Measurements from ENCODE around the gene JAZF1. TPM values are rescaled to one million over a fixed set of nuclear protein-coding genes. Genes with fewer than 3 reads are reported as not detected.

The JAZF1 gene
- total RNA-seq, 1 experiment from 2014 or later: 9.1 TPM

- H3K27me3 Mint-ChIP-seq (ENCODE audit: low read depth): no peaks in the 10 kb centered on the region
- H3K4me3 Mint-ChIP-seq: no peak overlapping the region
- no peak for TF ChIP-seq CTCF (conservative IDR thresholded peaks at IDR 0.05)
- H3K4me1 Mint-ChIP-seq: peaks cover 0 to 6% of the 10 kb centered on the region in 2 experiments; a peak in 3 of 4 replicates
- Histone ChIP-seq H3K9me3 (ENCODE audit: control insufficient read depth, low read depth, low read length) (no peaks in the 10 kb centered on the region), H3T11ph (ENCODE audit: low read length) (no peak overlapping the region), H2BK12ac (ENCODE audit: insufficient read length, low read depth, low read length) (no peak overlapping the region), H4K8ac (replicated peaks; ENCODE audit: insufficient read length, low read depth, low read length) (no peak overlapping the region), H3K23me2 (ENCODE audit: insufficient read length, low read depth, low read length, poor library complexity, severe bottlenecking) (no peaks in the 10 kb centered on the region), H4K20me1 (ENCODE audit: control insufficient read depth, insufficient read depth, insufficient read length) (no peaks in the 10 kb centered on the region), H2AFZ (ENCODE audit: low read length) (no peak overlapping the region), H3K4me1 (ENCODE audit: insufficient read depth, low read length) (no peaks in the 10 kb centered on the region), H3K9ac (ENCODE audit: extremely low read depth, insufficient read length, low read length) (no peak overlapping the region), H3K79me1 (ENCODE audit: insufficient read depth, low read depth, low read length, poor library complexity, severe bottlenecking) (no peaks in the 10 kb centered on the region), H4K91ac (ENCODE audit: insufficient read length, low read depth, low read length) (no peak overlapping the region), H3K27me3 (ENCODE audit: insufficient read depth, low read length) (no peaks in the 10 kb centered on the region), H4K5ac (ENCODE audit: insufficient read length, low read depth, low read length) (no peak overlapping the region), H3K14ac (ENCODE audit: insufficient read depth, low read length) (no peak overlapping the region), H2BK5ac (ENCODE audit: insufficient read length, low read length) (no peak overlapping the region), H3K4ac (ENCODE audit: low read depth, low read length) (no peak overlapping the region), H2AK5ac (ENCODE audit: insufficient read length, low read length) (no peak overlapping the region), H3K18ac (ENCODE audit: insufficient read length, low read depth, low read length) (no peak overlapping the region), H2BK20ac (ENCODE audit: low read depth, low read length, poor library complexity, severe bottlenecking) (no peak overlapping the region), H3K79me2 (ENCODE audit: insufficient read depth, low read length) (no peaks in the 10 kb centered on the region), H2BK120ac (ENCODE audit: low read depth, low read length, poor library complexity, severe bottlenecking) (no peak overlapping the region), H3K27ac (ENCODE audit: insufficient read length, low read depth, low read length) (no peak overlapping the region), H3K4me2 (ENCODE audit: insufficient read depth, insufficient read length, low read length) (no peak overlapping the region), H2BK15ac (ENCODE audit: low read depth, low read length) (no peak overlapping the region), H3K56ac (ENCODE audit: insufficient read length, low read depth, low read length) (no peak overlapping the region), H3K23ac (ENCODE audit: insufficient read length, low read depth, low read length) (no peak overlapping the region)
- H3K27ac Mint-ChIP-seq: no peak overlapping the region
- no CpG with 5 or more reads among the region's 1 CpG for WGBS (ENCODE audit: extremely low coverage, insufficient read length, low lambda C conversion rate)
- DNase-seq: no peak
- H3K36me3 Mint-ChIP-seq (ENCODE audit: insufficient read depth in 1 of 3, low read depth in 3 of 3): peaks cover 0 to 3% (median 0%) of the 10 kb centered on the region in 3 experiments; a peak in 3 of 7 replicates
- no peaks in the 10 kb centered on the region for H3K9me3 Mint-ChIP-seq
Observed at GRCh38 chr7:27890205-27890849, 290.3 kb downstream of the JAZF1 start.
